ENCODE data around the gene BCL2L11. TPM values are rescaled to one million over a fixed set of nuclear protein-coding genes. Genes with fewer than 3 reads are reported as not detected.

Gene BCL2L11
- total and polyA plus RNA-seq, 2 experiments from 2014 or later: 12.3 to 25.3 TPM

DNA sequence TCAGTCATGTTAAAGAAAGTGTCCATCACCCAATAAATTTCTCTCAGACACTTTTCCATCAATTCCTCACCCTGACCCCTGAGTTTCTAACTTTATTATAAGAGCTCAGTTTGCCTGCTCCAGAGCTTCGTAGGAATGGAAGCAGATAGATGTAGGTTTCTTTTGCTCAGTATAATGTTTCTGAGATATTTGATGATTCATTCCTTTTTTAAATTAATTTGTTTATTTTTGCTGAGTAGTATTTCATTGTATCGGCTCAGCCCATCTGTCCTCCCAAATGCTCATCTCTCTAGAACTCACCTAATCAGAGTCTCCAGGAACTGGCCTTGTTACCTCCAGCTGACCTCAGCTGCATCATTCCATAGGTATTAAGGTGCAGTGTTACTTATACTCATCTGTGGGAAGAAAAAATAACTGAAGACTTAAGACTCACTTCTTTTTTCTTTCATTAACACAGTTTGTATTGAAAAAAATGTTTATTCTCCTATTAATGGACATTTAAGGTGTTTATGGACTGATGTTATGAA lies 11.9 kb upstream of the BCL2L11 start:
- no peaks in the 10 kb centered on the region for H3K79me2 ChIP-seq
- H3K9me3 ChIP-seq (ENCODE audit: low read depth): no peaks in the 10 kb centered on the region
- H3K36me3 ChIP-seq (replicated peaks; ENCODE audit: insufficient read depth, low read depth): no peaks in the 10 kb centered on the region
- 97% methylated on average over 2 of the region's 2 CpGs for WGBS (ENCODE audit: low lambda C conversion rate, missing lambda C conversion rate)
- no peaks in the 10 kb centered on the region for H3K9me2 ChIP-seq (replicated peaks; ENCODE audit: insufficient read depth)
- no peaks in the 10 kb centered on the region for H3K27me3 ChIP-seq
- no peaks in the 10 kb centered on the region for H4K20me1 ChIP-seq (ENCODE audit: insufficient read depth, poor library complexity, severe bottlenecking)
- no peak overlapping the region for H3K4me3 ChIP-seq
- no peak overlapping the region for H3K27ac ChIP-seq
- no peaks in the 10 kb centered on the region for H3K4me1 ChIP-seq (ENCODE audit: insufficient read depth)
- no peak for DNase-seq (ENCODE audit: low spot score)
- H3K4me2 ChIP-seq: no peak overlapping the region
- no peak for TF ChIP-seq EZH2phosphoT487 (IDR thresholded peaks at IDR 0.05; ENCODE audit: low read depth, severe bottlenecking, unreplicated experiment)
- TF ChIP-seq EZH2 (IDR thresholded peaks at IDR 0.05; ENCODE audit: borderline replicate concordance): no peak
- TF ChIP-seq, protein P1, sequence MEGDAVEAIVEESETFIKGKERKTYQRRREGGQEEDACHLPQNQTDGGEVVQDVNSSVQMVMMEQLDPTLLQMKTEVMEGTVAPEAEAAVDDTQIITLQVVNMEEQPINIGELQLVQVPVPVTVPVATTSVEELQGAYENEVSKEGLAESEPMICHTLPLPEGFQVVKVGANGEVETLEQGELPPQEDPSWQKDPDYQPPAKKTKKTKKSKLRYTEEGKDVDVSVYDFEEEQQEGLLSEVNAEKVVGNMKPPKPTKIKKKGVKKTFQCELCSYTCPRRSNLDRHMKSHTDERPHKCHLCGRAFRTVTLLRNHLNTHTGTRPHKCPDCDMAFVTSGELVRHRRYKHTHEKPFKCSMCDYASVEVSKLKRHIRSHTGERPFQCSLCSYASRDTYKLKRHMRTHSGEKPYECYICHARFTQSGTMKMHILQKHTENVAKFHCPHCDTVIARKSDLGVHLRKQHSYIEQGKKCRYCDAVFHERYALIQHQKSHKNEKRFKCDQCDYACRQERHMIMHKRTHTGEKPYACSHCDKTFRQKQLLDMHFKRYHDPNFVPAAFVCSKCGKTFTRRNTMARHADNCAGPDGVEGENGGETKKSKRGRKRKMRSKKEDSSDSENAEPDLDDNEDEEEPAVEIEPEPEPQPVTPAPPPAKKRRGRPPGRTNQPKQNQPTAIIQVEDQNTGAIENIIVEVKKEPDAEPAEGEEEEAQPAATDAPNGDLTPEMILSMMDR (IDR thresholded peaks at IDR 0.05; ENCODE audit: poor library complexity): no peak
- no peak overlapping the region for H2AFZ ChIP-seq

DNA sequence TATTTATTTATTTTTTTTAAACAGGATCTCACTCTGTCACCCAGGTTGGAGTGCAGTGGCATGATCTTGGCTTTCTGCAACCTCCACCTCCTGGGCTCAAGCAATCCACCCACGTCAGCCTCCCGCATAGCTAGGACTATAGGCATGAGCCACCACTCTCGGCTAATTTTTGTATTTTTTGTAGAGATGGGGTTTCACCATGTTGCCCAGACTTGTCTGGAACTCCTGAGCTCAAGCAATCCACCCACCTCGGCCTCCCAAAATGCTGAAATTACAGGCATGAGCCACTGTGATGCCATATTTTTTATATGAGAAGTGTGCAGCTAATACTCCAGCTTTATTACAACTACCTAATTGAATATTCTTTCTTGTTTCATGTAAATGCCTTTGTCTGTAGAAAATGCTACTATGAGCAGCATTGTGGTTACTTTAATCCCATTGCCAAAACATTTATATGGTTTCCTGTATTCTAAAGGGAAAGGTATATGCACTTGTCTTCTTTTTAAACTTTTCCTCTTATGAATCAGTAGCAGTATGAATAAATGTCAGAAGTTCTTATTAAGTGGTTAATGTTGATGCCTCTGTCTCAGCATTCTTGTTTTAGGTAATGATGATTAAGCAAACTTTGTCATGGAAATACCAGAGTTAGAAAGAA lies 9.5 kb upstream of the BCL2L11 start:
- TF ChIP-seq, protein P1 (IDR thresholded peaks at IDR 0.05; ENCODE audit: poor library complexity): no peak
- TF ChIP-seq EZH2phosphoT487 (IDR thresholded peaks at IDR 0.05; ENCODE audit: low read depth, severe bottlenecking, unreplicated experiment) (no peak), EZH2 (IDR thresholded peaks at IDR 0.05; ENCODE audit: borderline replicate concordance) (no peak)
- WGBS (ENCODE audit: low lambda C conversion rate, missing lambda C conversion rate): 98% methylated on average over 4 of the region's 4 CpGs

GRCh38 chr2:111113838-111114237 lies 6.9 kb upstream of the BCL2L11 start:
- no peaks in the 10 kb centered on the region for H3K9me3 ChIP-seq (ENCODE audit: low read depth)
- no peaks in the 10 kb centered on the region for H3K79me2 ChIP-seq
- no peak for DNase-seq (ENCODE audit: low spot score)
- TF ChIP-seq EZH2phosphoT487 (IDR thresholded peaks at IDR 0.05; ENCODE audit: low read depth, severe bottlenecking, unreplicated experiment): no peak
- TF ChIP-seq EZH2 (IDR thresholded peaks at IDR 0.05; ENCODE audit: borderline replicate concordance): no peak
- TF ChIP-seq, protein P1 (IDR thresholded peaks at IDR 0.05; ENCODE audit: poor library complexity): no peak
- no peak overlapping the region for H3K4me3 ChIP-seq
- H3K27ac ChIP-seq: no peak overlapping the region
- H3K4me1 ChIP-seq (ENCODE audit: insufficient read depth): peaks cover 17% of the 10 kb centered on the region
- H2AFZ ChIP-seq: no peak overlapping the region
- H3K36me3 ChIP-seq (replicated peaks; ENCODE audit: insufficient read depth, low read depth): no peaks in the 10 kb centered on the region
- H3K9me2 ChIP-seq (replicated peaks; ENCODE audit: insufficient read depth): no peaks in the 10 kb centered on the region
- 93% methylated on average over 1 of the region's 1 CpG for WGBS (ENCODE audit: low lambda C conversion rate, missing lambda C conversion rate)
- H3K4me2 ChIP-seq: no peak overlapping the region
- H4K20me1 ChIP-seq (ENCODE audit: insufficient read depth, poor library complexity, severe bottlenecking): no peaks in the 10 kb centered on the region
- H3K27me3 ChIP-seq: peaks cover 24% of the 10 kb centered on the region

More for the DNA sequence above, 9.5 kb upstream of the BCL2L11 start:
- Histone ChIP-seq H3K79me2 (no peaks in the 10 kb centered on the region), H3K4me1 (ENCODE audit: insufficient read depth) (no peaks in the 10 kb centered on the region), H2AFZ (no peak overlapping the region), H3K36me3 (replicated peaks; ENCODE audit: insufficient read depth, low read depth) (no peaks in the 10 kb centered on the region), H4K20me1 (ENCODE audit: insufficient read depth, poor library complexity, severe bottlenecking) (no peaks in the 10 kb centered on the region), H3K27ac (no peak overlapping the region), H3K9me3 (ENCODE audit: low read depth) (no peaks in the 10 kb centered on the region), H3K27me3 (peaks cover 11% of the 10 kb centered on the region), H3K4me3 (no peak overlapping the region), H3K9me2 (replicated peaks; ENCODE audit: insufficient read depth) (no peaks in the 10 kb centered on the region), H3K4me2 (no peak overlapping the region)
- DNase-seq (ENCODE audit: low spot score): no peak

All from hepatocyte (in vitro differentiated cells).